ENCODE results near the gene B3GLCT. TPM values are rescaled to one million over a fixed set of nuclear protein-coding genes. Genes with fewer than 3 reads are reported as not detected.

B3GLCT gene
- total RNA-seq, 1 experiment from 2014 or later = 3.2 TPM

DNA sequence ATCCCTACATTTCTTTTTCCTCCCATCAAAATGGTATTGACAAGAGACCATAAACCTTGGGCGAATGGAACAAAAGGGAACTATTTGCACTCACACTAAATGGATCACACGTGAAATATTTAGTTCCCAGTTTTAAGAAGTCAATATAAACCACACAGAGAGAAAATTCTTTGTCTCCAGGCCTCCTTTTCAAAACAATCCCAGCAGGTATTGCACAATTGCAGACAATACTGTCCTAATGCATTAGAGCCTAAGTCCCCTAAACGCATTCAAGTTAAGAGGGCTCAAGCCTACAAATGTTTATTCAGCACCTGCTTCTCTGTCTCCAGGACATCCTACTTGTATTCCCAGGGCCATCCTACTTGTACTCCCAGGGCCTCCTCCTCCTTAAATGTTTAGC, 1.3 kb upstream of the B3GLCT start:
- no peaks in the 10 kb centered on the region for H3K9me2 ChIP-seq (replicated peaks; ENCODE audit: low read length)
- ATAC-seq (no peak), DNase-seq (no peak)
- no peak overlapping the region for H3K9ac ChIP-seq (ENCODE audit: low read length)
- H3F3A ChIP-seq (ENCODE audit: low read length, unreplicated experiment) = no peaks in the 10 kb centered on the region
- H3K4me1 ChIP-seq (ENCODE audit: insufficient read depth, low read length) = peaks cover 14% of the 10 kb centered on the region
- ChIA-PET CTCF (no interaction called here), POLR2A (ENCODE audit: unreplicated experiment) (no interaction called here)
- no peaks in the 10 kb centered on the region for H3K36me3 ChIP-seq (ENCODE audit: low read depth, low read length)
- no peak overlapping the region for H3K4me3 ChIP-seq (ENCODE audit: low read length)
- no peak overlapping the region for H3K27ac ChIP-seq (ENCODE audit: low read length)
- H2AFZ ChIP-seq (ENCODE audit: low read length) = no peak overlapping the region
- no peaks in the 10 kb centered on the region for H3K9me3 ChIP-seq (ENCODE audit: low read length)
- peaks cover 10% of the 10 kb centered on the region for H3K79me2 ChIP-seq (ENCODE audit: low read length)
- no TSS peak for BruUV-seq (replicated peaks)
- H3K27me3 ChIP-seq (ENCODE audit: low read length) = no peaks in the 10 kb centered on the region
- intact Hi-C loops (cut with micrococcal nuclease) = no loop called here
- H4K20me1 ChIP-seq (ENCODE audit: low read length) = no peaks in the 10 kb centered on the region
- H3K4me2 ChIP-seq (ENCODE audit: low read length) = no peak overlapping the region
- TF ChIP-seq EZH2 (IDR thresholded peaks at IDR 0.05; ENCODE audit: low read length, unreplicated experiment) (no peak), EZH2phosphoT487 (IDR thresholded peaks at IDR 0.05; ENCODE audit: borderline replicate concordance, low read length) (no peak)
- TF ChIP-seq, protein P1, sequence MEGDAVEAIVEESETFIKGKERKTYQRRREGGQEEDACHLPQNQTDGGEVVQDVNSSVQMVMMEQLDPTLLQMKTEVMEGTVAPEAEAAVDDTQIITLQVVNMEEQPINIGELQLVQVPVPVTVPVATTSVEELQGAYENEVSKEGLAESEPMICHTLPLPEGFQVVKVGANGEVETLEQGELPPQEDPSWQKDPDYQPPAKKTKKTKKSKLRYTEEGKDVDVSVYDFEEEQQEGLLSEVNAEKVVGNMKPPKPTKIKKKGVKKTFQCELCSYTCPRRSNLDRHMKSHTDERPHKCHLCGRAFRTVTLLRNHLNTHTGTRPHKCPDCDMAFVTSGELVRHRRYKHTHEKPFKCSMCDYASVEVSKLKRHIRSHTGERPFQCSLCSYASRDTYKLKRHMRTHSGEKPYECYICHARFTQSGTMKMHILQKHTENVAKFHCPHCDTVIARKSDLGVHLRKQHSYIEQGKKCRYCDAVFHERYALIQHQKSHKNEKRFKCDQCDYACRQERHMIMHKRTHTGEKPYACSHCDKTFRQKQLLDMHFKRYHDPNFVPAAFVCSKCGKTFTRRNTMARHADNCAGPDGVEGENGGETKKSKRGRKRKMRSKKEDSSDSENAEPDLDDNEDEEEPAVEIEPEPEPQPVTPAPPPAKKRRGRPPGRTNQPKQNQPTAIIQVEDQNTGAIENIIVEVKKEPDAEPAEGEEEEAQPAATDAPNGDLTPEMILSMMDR (conservative IDR thresholded peaks at IDR 0.05; ENCODE audit: low read depth, low read length) = no peak

DNA sequence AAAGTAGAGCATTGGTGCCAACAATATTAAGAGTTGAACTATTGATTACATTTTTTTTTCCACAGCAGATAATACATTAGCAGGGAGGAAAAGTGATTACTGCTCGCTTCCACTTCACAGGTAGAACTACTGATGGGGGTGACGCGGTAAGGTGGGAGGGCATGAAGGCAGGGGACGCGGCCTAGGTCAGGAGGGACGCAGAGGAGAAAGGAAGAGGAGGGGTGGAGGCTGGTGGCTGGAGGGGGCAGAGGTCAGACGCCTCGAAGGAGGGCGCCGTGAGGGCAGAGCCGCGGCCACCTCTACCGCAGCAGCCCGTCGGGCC, 287 bp upstream of the B3GLCT start:
- Histone ChIP-seq H3K4me2 (ENCODE audit: low read length) (peak overlapping the region; percentile 79), H3K27ac (ENCODE audit: low read length) (no peak overlapping the region), H3K79me2 (ENCODE audit: low read length) (peaks cover 10% of the 10 kb centered on the region), H3K9ac (ENCODE audit: low read length) (peak overlapping the region; percentile 29; the same call in 1 of the 2 replicates), H3K4me1 (ENCODE audit: insufficient read depth, low read length) (peaks cover 19% of the 10 kb centered on the region), H3K27me3 (ENCODE audit: low read length) (no peaks in the 10 kb centered on the region), H2AFZ (ENCODE audit: low read length) (peak overlapping the region; percentile 92), H4K20me1 (ENCODE audit: low read length) (no peaks in the 10 kb centered on the region), H3K36me3 (ENCODE audit: low read depth, low read length) (no peaks in the 10 kb centered on the region), H3K4me3 (ENCODE audit: low read length) (peak overlapping the region; percentile 70), H3K9me2 (replicated peaks; ENCODE audit: low read length) (no peaks in the 10 kb centered on the region), H3F3A (ENCODE audit: low read length, unreplicated experiment) (no peaks in the 10 kb centered on the region), H3K9me3 (ENCODE audit: low read length) (no peaks in the 10 kb centered on the region)
- CTCF ChIA-PET = interaction anchor here (0.6 to 1.0 kb wide), 2 partner anchors 40 to 44 kb away, joined by 3 read pairs; no protein-coding TSS in a partner anchor
- intact Hi-C loops (cut with micrococcal nuclease) = loop anchor here (1.0 kb wide), 1 partner anchor 27 kb away; no protein-coding TSS in a partner anchor
- TF ChIP-seq EZH2phosphoT487 (IDR thresholded peaks at IDR 0.05; ENCODE audit: borderline replicate concordance, low read length) = no peak
- TF ChIP-seq, protein P1 (conservative IDR thresholded peaks at IDR 0.05; ENCODE audit: low read depth, low read length) = no peak
- no peak for TF ChIP-seq EZH2 (IDR thresholded peaks at IDR 0.05; ENCODE audit: low read length, unreplicated experiment)
- BruUV-seq (replicated peaks) = no TSS peak
- ATAC-seq (no peak; the same call in 1 of the 2 replicates), DNase-seq (no peak)
- POLR2A ChIA-PET (ENCODE audit: unreplicated experiment) = no interaction called here

DNA sequence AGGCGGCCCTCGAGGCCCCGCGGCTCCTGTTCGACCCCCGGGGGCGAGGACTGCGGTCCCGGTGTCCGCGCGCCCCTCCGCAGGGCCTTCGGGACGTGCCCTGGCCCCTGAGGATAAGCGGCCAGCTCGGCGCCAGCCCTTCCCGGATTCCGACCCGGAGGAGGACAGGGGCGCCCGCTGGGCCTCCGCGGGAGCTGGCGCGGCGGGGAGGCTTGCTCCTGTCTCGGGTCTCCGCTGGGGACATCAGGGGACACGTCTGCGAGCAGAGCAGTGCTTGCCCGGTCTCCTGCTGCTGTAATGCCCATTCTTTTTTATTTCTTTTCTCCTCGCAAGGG, 829 bp downstream of the B3GLCT start:
- intact Hi-C loops (cut with micrococcal nuclease) = loop anchor here (5.0 kb wide), 1 partner anchor 38 kb away; the partner anchor contains the start of gene HSPH1
- no peak overlapping the region for H3K27ac ChIP-seq (ENCODE audit: low read length)
- POLR2A ChIA-PET (ENCODE audit: unreplicated experiment) = no interaction called here
- no peaks in the 10 kb centered on the region for H4K20me1 ChIP-seq (ENCODE audit: low read length)
- peak overlapping the region; percentile 99 for H3K4me2 ChIP-seq (ENCODE audit: low read length)
- ATAC-seq (peak; percentile 39), DNase-seq (peak; percentile 31)
- TF ChIP-seq, protein P1 (conservative IDR thresholded peaks at IDR 0.05; ENCODE audit: low read depth, low read length) = no peak
- TF ChIP-seq EZH2 (IDR thresholded peaks at IDR 0.05; ENCODE audit: low read length, unreplicated experiment) = no peak
- TF ChIP-seq EZH2phosphoT487 (IDR thresholded peaks at IDR 0.05; ENCODE audit: borderline replicate concordance, low read length) = no peak
- H3K36me3 ChIP-seq (ENCODE audit: low read depth, low read length) = no peaks in the 10 kb centered on the region
- no peaks in the 10 kb centered on the region for H3K9me3 ChIP-seq (ENCODE audit: low read length)
- no TSS peak for BruUV-seq (replicated peaks)
- H3K9me2 ChIP-seq (replicated peaks; ENCODE audit: low read length) = no peaks in the 10 kb centered on the region
- peaks cover 10% of the 10 kb centered on the region for H3K79me2 ChIP-seq (ENCODE audit: low read length)
- peak overlapping the region; percentile 78 for H3K4me3 ChIP-seq (ENCODE audit: low read length)
- CTCF ChIA-PET = no interaction called here
- no peaks in the 10 kb centered on the region for H3K27me3 ChIP-seq (ENCODE audit: low read length)
- no peaks in the 10 kb centered on the region for H3F3A ChIP-seq (ENCODE audit: low read length, unreplicated experiment)
- peak overlapping the region; percentile 80 for H2AFZ ChIP-seq (ENCODE audit: low read length)
- H3K4me1 ChIP-seq (ENCODE audit: insufficient read depth, low read length) = peaks cover 25% of the 10 kb centered on the region
- peak overlapping the region; percentile 59 for H3K9ac ChIP-seq (ENCODE audit: low read length)

All from PC-3 (cell line).